B cell (primary cell): Measurements from ENCODE around the gene MYBPHL. TPM values are rescaled to one million over a fixed set of nuclear protein-coding genes. Genes with fewer than 3 reads are reported as not detected.

Experiments
- ATAC-seq: fragments of 200-7000 bp; cut with Tn5 transposase; one replicate; pipeline ENCODE4 v1.10.0; 2021; ENCODE audit warnings: low read depth, mild to moderate bottlenecking, moderate number of reproducible peaks, moderate library complexity
- CTCF ChIA-PET: fragments of 350-600 bp; sonication (Branson Sonifier 250); formaldehyde crosslinking; loops from one replicate; lab custom pipeline; 2021; ENCODE audit warnings: antibody characterized with exemption, inconsistent platforms; lab: Charles Lee
- POLR2A ChIA-PET: fragments of 350-600 bp; sonication (Branson Sonifier 250); formaldehyde crosslinking; loops from one replicate; lab custom pipeline; 2021; ENCODE audit warnings: antibody characterized with exemption; lab: Charles Lee
- DNase-seq: peaks from one replicate; pipeline ENCODE4 v3.0.0; 2013
- H2AFZ ChIP-seq: 2 replicates; pipeline ENCODE4 v1.6.1; 2012; ENCODE audit warnings: mild to moderate bottlenecking, low read depth, low read length; ENCODE audit not compliant: insufficient read depth, poor library complexity, severe bottlenecking
- H3K27ac ChIP-seq, 2 donors: 1 replicate in 1 of 2; 2 replicates in 1 of 2; pipeline ENCODE4 v1.5.1; 2012 to 2013; ENCODE audit warnings: low read length in 2 of 2, mild to moderate bottlenecking in 2 of 2, moderate library complexity in 1 of 2
- H3K27me3 ChIP-seq, 4 experiments: fragments of 200-600 bp in 1 of 4; sonication (generic) in 1 of 4; replicated peaks in 1 of 4; 1 replicate in 2 of 4; 2 replicates in 2 of 4; pipeline versions ENCODE4 v1.6.1 to v1.7.0; 2013 to 2016; ENCODE audit warnings: low read length in 3 of 4, mild to moderate bottlenecking in 2 of 4, mixed read lengths in 1 of 4, moderate library complexity in 1 of 4; ENCODE audit not compliant: insufficient read depth in 4 of 4, control insufficient read depth in 3 of 4; ENCODE audit errors: control extremely low read depth in 1 of 4
- H3K36me3 ChIP-seq, 2 experiments: replicated peaks in 1 of 2; 1 replicate in 1 of 2; 2 replicates in 1 of 2; pipeline versions ENCODE4 v1.6.1 to v1.7.1; 2013; ENCODE audit warnings: low read length in 1 of 2; ENCODE audit not compliant: insufficient read depth in 2 of 2, control insufficient read depth in 1 of 2; ENCODE audit errors: control extremely low read depth in 1 of 2, extremely low read depth in 1 of 2
- H3K4me1 ChIP-seq, 2 donors: fragments of 200-600 bp in 1 of 2; sonication (generic) in 1 of 2; 1 replicate in 1 of 2; 2 replicates in 1 of 2; pipeline versions ENCODE4 v1.5.1 to v1.6.1; 2013 to 2017; ENCODE audit warnings: low read length in 2 of 2; ENCODE audit not compliant: control insufficient read depth in 2 of 2, insufficient read depth in 2 of 2
- H3K4me2 ChIP-seq: replicated peaks from 2 replicates; pipeline ENCODE3; 2012; ENCODE audit warnings: mild to moderate bottlenecking, low read depth, low read length; ENCODE audit not compliant: poor library complexity, severe bottlenecking
- H3K4me3 ChIP-seq, 5 experiments: fragments of 200-600 bp in 1 of 5; sonication (generic) in 1 of 5; 1 replicate in 3 of 5; 2 replicates in 2 of 5; pipeline versions ENCODE4 v1.5.1 to v1.7.0; 2011 to 2016; ENCODE audit warnings: low read length in 4 of 5, mild to moderate bottlenecking in 4 of 5, low read depth in 2 of 5, control low read depth in 1 of 5, moderate library complexity in 1 of 5; ENCODE audit not compliant: insufficient read depth in 1 of 5; ENCODE audit errors: control extremely low read depth in 1 of 5, extremely low read depth in 1 of 5
- H3K79me2 ChIP-seq: fragments of 200-600 bp; sonication (generic); one replicate; pipeline ENCODE4 v1.6.0; 2016; ENCODE audit warnings: low read length; ENCODE audit not compliant: control insufficient read depth, insufficient read depth
- H3K9ac ChIP-seq: fragments of 200-600 bp; sonication (generic); 2 replicates; pipeline ENCODE4 v1.6.1; 2017; ENCODE audit warnings: mild to moderate bottlenecking, low read length, moderate library complexity
- H3K9me3 ChIP-seq, 3 donors: one replicate each; pipeline versions ENCODE4 v1.6.1 to v1.7.1; 2013; ENCODE audit warnings: low read length in 2 of 3; ENCODE audit not compliant: control insufficient read depth in 2 of 3, insufficient read depth in 1 of 3; ENCODE audit errors: control extremely low read depth in 1 of 3
- H4K20me1 ChIP-seq: 2 replicates; pipeline ENCODE4 v1.6.0; 2012; ENCODE audit warnings: mild to moderate bottlenecking, low read length; ENCODE audit not compliant: insufficient read depth, control insufficient read depth, poor library complexity, severe bottlenecking
- H3K27ac Mint-ChIP-seq: one replicate; pipeline ENCODE4 v1.8.0; 2021; ENCODE audit warnings: mixed read lengths
- H3K27me3 Mint-ChIP-seq: one replicate; pipeline ENCODE4 v1.8.0; 2021; ENCODE audit warnings: mixed read lengths
- H3K4me1 Mint-ChIP-seq: one replicate; pipeline ENCODE4 v1.8.0; 2021; ENCODE audit warnings: mixed read lengths
- H3K4me3 Mint-ChIP-seq: one replicate; pipeline ENCODE4 v1.8.0; 2021; ENCODE audit warnings: mixed read lengths
- H3K9me3 Mint-ChIP-seq: one replicate; pipeline ENCODE4 v1.8.0; 2022; ENCODE audit warnings: mixed read lengths; ENCODE audit not compliant: insufficient read depth
- EZH2 ChIP-seq: IDR thresholded peaks from 2 replicates; pipeline ENCODE4 v1.6.1; 2012; ENCODE audit warnings: borderline replicate concordance, low read depth, mild to moderate bottlenecking, moderate library complexity, low read length; ENCODE audit not compliant: insufficient read depth, poor library complexity, severe bottlenecking
- WGBS: methylation state at CpG from one replicate; pipeline ENCODE4 v1.1.5; 2013; ENCODE audit warnings: missing lambda C conversion rate; ENCODE audit not compliant: insufficient coverage; 5-methylcytosine and 5-hydroxymethylcytosine counted together
- intact Hi-C: fragments of 100-400 bp; cut with micrococcal nuclease; formaldehyde crosslinking; loops from one replicate; pipeline ENCODE4 v1.10.0; 2022
- polyA plus RNA-seq: library from polyadenylated mRNA; depleted of rRNA; stranded (reverse); fragments of >200 nt; gene quantifications from 2 replicates; pipeline ENCODE4 v1.2.3, GENCODE V29; 2012
- total RNA-seq, 2 donors: library from RNA; stranded (reverse); fragments of 120-200 nt in 1 of 2; gene quantifications; 1 replicate in 1 of 2; 2 replicates in 1 of 2; pipeline versions ENCODE4 v1.2.3 to v1.2.4, GENCODE V29; 2013 to 2022
- TF ChIP-seq, protein P1 (sequence below): fragments of 200-600 bp; IDR thresholded peaks from one replicate; pipeline ENCODE4 v1.8.0; 2022; ENCODE audit warnings: antibody characterized with exemption, mild to moderate bottlenecking

Gene MYBPHL
- total and polyA plus RNA-seq, 2 donors (not counting 1 experiment from before 2014, with no cell fraction given), result not detected

DNA sequence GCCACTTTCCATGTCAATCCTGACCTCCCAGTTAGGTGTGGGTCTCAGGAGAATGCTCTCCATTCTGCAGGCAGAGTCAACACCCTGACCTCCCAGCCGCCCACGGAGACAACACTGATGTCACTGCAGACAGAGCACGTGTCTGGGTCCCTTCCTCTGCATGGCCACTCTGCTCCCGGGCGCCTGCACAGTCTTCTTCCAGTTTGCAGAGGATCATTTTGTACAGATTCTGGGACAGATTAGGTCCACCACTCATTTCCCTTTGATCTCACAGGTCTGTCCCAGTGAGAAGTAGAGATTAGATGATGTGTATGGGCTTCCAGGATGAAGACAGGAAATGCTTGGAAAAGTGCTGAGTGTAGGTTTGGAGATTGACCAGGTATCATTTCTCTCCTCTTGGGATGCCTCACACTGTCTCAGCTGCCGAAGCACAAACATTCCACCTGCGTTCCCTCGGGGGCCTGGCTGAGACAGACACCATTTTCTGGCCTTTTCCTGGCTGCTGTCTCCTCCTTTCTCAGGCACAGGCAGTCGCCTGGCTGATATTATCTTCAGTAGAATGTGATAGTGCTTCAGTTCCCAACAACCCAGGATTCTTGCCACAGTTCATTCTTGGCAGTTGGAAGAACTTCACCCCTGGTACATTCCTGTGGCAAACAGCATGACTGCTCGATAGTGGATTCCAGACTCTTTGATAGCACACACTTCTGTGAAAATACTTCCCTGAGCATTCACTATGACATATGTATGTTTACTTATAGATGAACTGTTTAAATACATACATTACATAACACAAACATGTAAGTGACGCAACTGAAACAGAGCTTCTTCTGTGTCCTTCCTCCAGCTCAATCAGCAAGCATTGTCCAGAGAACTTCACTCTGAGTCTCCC, 7.9 kb downstream of the MYBPHL start:
- WGBS, result 89% methylated on average over 9 of the region's 11 CpGs
- H3K9ac ChIP-seq, result no peak overlapping the region
- H3K27me3 Mint-ChIP-seq, result peaks cover 15% of the 10 kb centered on the region
- no peaks in the 10 kb centered on the region for H3K36me3 ChIP-seq
- no peak for DNase-seq
- no peaks in the 10 kb centered on the region for H3K79me2 ChIP-seq
- peaks cover 0 to 3% (median 0%) of the 10 kb centered on the region in 3 donors for H3K9me3 ChIP-seq
- TF ChIP-seq, protein P1, sequence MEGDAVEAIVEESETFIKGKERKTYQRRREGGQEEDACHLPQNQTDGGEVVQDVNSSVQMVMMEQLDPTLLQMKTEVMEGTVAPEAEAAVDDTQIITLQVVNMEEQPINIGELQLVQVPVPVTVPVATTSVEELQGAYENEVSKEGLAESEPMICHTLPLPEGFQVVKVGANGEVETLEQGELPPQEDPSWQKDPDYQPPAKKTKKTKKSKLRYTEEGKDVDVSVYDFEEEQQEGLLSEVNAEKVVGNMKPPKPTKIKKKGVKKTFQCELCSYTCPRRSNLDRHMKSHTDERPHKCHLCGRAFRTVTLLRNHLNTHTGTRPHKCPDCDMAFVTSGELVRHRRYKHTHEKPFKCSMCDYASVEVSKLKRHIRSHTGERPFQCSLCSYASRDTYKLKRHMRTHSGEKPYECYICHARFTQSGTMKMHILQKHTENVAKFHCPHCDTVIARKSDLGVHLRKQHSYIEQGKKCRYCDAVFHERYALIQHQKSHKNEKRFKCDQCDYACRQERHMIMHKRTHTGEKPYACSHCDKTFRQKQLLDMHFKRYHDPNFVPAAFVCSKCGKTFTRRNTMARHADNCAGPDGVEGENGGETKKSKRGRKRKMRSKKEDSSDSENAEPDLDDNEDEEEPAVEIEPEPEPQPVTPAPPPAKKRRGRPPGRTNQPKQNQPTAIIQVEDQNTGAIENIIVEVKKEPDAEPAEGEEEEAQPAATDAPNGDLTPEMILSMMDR, result no peak
- no peak for TF ChIP-seq EZH2
- H2AFZ ChIP-seq, result no peak overlapping the region
- H3K9me3 Mint-ChIP-seq, result no peaks in the 10 kb centered on the region
- no peaks in the 10 kb centered on the region for H4K20me1 ChIP-seq
- no peak overlapping the region for H3K27ac Mint-ChIP-seq
- POLR2A ChIA-PET, result no interaction called here
- no peak overlapping the region for H3K4me3 Mint-ChIP-seq
- intact Hi-C loops, result no loop called here
- peaks cover 19 to 23% of the 10 kb centered on the region in 2 donors for H3K4me1 ChIP-seq
- no peak for ATAC-seq
- peaks cover 0 to 39% (median 10%) of the 10 kb centered on the region in 4 experiments for H3K27me3 ChIP-seq
- H3K27ac ChIP-seq, result no peak overlapping the region
- H3K4me3 ChIP-seq, result no peak overlapping the region
- H3K4me2 ChIP-seq, result no peak overlapping the region
- H3K4me1 Mint-ChIP-seq, result peaks cover 19% of the 10 kb centered on the region
- CTCF ChIA-PET, result no interaction called here

DNA sequence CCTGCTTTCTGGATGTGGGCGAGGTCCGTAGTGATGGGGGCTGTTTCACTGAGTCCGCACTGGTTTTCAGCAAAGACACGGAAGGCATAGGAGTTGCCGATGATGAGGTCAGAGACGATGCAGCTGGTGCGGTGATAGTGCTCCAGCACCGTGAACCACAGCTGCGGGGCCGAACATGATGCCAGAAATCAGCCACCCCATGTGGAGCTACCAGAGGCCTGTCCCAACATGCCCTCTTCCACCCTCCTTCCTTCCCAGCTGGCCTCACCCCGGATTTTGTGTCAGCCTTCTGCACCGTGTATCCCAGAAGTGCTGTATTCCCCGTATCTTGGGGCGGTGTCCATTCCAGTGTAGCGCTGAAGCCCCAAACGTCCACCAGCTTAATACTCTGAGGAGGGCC, 10.0 kb downstream of the MYBPHL start:
- H3K4me1 Mint-ChIP-seq, result peaks cover 25% of the 10 kb centered on the region
- intact Hi-C loops, result no loop called here

More for the DNA sequence above, 10.0 kb downstream of the MYBPHL start:
- CTCF ChIA-PET, result interaction anchor here (0.8 to 3.0 kb wide), 3 partner anchors 20 to 103 kb away, joined by 5 to 13 read pairs (median 7); no protein-coding TSS in a partner anchor
- H3K4me1 ChIP-seq, result peaks cover 20 to 24% of the 10 kb centered on the region in 2 donors
- no peak overlapping the region for H3K9ac ChIP-seq
- H3K4me3 ChIP-seq, result no peak overlapping the region
- H3K27me3 ChIP-seq, result peaks cover 0 to 28% (median 3%) of the 10 kb centered on the region in 4 experiments
- POLR2A ChIA-PET, result interaction anchor here (0.7 kb wide), 1 partner anchor 75 kb away, joined by 5 read pairs; no protein-coding TSS in a partner anchor
- H3K9me3 ChIP-seq, result peaks cover 0 to 3% (median 0%) of the 10 kb centered on the region in 3 donors
- Mint-ChIP-seq H3K27ac (no peak overlapping the region), H3K9me3 (no peaks in the 10 kb centered on the region), H3K4me3 (no peak overlapping the region), H3K27me3 (peaks cover 15% of the 10 kb centered on the region)
- DNase-seq (no peak), ATAC-seq (no peak)
- H4K20me1 ChIP-seq, result no peaks in the 10 kb centered on the region
- H3K79me2 ChIP-seq, result no peaks in the 10 kb centered on the region
- no peak overlapping the region for H2AFZ ChIP-seq
- TF ChIP-seq, protein P1, result no peak
- TF ChIP-seq EZH2, result no peak
- no peaks in the 10 kb centered on the region for H3K36me3 ChIP-seq
- H3K4me2 ChIP-seq, result no peak overlapping the region
- H3K27ac ChIP-seq, result no peak overlapping the region
- 96% methylated on average over 16 of the region's 16 CpGs for WGBS
